C4-2B (cell line): ENCODE results near the gene AGR3.

ENCODE experiments used
- CTCF ChIP-seq: fragments of 450-650 bp; conservative IDR thresholded peaks from 2 replicates; pipeline ENCODE4 v1.5.1; 2017; ENCODE audit warnings: mild to moderate bottlenecking
- ZFX ChIP-seq: fragments of 450-650 bp; IDR thresholded peaks from 2 replicates; pipeline ENCODE4 v1.6.1; 2017

DNA sequence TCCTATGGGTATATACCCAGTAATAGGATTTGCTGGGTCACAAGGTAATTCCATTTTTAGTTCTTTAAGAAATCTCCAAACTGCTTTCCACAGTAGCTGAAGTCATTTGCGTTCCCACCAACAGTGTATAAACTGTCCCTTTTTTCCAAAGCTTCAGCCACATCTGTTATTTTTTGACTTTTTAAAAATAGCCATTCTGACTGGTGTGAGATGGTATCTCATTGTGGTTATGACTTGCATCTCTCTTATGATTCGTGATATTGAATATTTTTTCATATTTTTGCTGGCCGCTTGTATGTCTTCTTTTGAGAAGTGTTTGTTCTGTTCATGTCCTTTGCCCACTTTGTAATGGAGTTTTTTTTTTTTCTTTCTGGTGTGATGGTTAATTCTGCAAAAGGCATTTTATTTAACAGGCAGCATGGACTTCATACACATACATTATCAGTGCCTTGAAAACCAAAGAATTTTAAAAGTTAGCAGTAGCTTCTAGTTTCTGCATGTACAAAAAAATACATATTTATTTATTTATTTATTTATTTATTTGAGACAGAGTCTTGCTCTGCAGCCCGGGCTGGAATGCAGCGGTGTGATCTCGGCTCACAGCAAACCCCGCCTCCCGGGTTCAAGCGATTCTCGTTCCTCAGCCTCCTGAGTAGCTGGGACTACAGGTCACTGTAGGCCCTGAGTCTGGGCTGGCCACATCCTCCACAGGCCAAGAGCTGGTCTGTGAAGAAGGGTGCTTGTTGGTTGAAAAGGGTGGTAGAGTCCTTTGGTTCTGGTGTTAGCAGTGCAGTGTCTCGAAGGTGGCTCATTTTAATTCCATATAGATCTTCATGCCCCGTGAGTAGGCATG is 32.3 kb downstream of the AGR3 start:
- TF ChIP-seq CTCF: no peak
- TF ChIP-seq ZFX: no peak
